ENCODE results near the gene RTCA.

Gene RTCA

DNA sequence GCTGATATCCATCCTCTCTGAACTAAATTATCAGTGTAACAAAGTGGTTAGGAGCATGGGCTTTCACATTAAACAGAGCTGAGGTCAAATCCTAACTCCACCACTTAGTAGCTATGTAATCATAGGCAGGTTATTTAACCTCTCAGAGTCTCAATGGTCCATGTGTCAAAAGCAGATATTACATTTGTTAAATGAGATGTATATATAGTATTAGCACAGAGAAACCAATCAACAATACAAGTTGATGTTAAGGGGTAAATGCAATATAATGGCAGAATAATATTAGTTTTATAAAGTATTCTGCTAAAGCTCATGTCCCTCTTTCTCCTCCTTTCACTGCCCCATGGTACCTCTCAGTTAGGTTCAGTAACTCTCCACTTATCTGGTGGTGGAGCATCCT lies 43.6 kb upstream of the RTCA start:
- H4K8ac ChIP-seq (ENCODE audit: low read depth, low read length): no peak overlapping the region
- H3K9me3 ChIP-seq (replicated peaks in 1 of 2; ENCODE audit: control insufficient read depth in 2 of 2, insufficient read depth in 1 of 2, low read depth in 1 of 2, low read length in 2 of 2): no peaks in the 10 kb centered on the region
- no peak overlapping the region for H2AK5ac ChIP-seq (ENCODE audit: low read depth, low read length)
- no peak overlapping the region for H2BK12ac ChIP-seq (ENCODE audit: low read length)
- H3K9ac ChIP-seq (ENCODE audit: low read depth, low read length, poor library complexity): no peak overlapping the region
- no peak overlapping the region for H3K4me2 ChIP-seq (ENCODE audit: insufficient read depth, low read length, poor library complexity, severe bottlenecking)
- H2BK5ac ChIP-seq (ENCODE audit: low read length): no peak overlapping the region
- H3K4me1 ChIP-seq (ENCODE audit: control insufficient read depth in 2 of 2, insufficient read depth in 1 of 2, low read depth in 1 of 2, low read length in 2 of 2): no peaks in the 10 kb centered on the region
- H3K4ac ChIP-seq (ENCODE audit: low read length): no peak overlapping the region
- H3K79me1 ChIP-seq (ENCODE audit: low read depth, low read length): no peaks in the 10 kb centered on the region
- no peak overlapping the region for H2AFZ ChIP-seq (ENCODE audit: low read length)
- no peak overlapping the region for H3K18ac ChIP-seq (ENCODE audit: low read length)
- no peak overlapping the region for H2BK15ac ChIP-seq (ENCODE audit: low read length)
- no peak overlapping the region for H3K27ac ChIP-seq (replicated peaks; ENCODE audit: low read length)
- H3K14ac ChIP-seq (ENCODE audit: low read length): no peak overlapping the region
- no peak overlapping the region for H2BK120ac ChIP-seq (ENCODE audit: low read depth, low read length)
- no peak overlapping the region for H3K4me3 ChIP-seq (ENCODE audit: low read length in 2 of 2)
- no peak overlapping the region for H3K23ac ChIP-seq (ENCODE audit: low read depth, low read length, poor library complexity)
- peaks cover 5 to 43% of the 10 kb centered on the region in 2 donors for H3K36me3 ChIP-seq (replicated peaks in 1 of 2; ENCODE audit: control insufficient read depth in 2 of 2, insufficient read depth in 2 of 2, low read length in 2 of 2)
- no peak for DNase-seq (ENCODE audit: low spot score)
- H3K27me3 ChIP-seq (ENCODE audit: control insufficient read depth in 3 of 3, insufficient read depth in 3 of 3, low read depth in 1 of 3, low read length in 3 of 3): no peaks in the 10 kb centered on the region
- no peak overlapping the region for H4K91ac ChIP-seq (ENCODE audit: low read depth, low read length, poor library complexity)

DNA sequence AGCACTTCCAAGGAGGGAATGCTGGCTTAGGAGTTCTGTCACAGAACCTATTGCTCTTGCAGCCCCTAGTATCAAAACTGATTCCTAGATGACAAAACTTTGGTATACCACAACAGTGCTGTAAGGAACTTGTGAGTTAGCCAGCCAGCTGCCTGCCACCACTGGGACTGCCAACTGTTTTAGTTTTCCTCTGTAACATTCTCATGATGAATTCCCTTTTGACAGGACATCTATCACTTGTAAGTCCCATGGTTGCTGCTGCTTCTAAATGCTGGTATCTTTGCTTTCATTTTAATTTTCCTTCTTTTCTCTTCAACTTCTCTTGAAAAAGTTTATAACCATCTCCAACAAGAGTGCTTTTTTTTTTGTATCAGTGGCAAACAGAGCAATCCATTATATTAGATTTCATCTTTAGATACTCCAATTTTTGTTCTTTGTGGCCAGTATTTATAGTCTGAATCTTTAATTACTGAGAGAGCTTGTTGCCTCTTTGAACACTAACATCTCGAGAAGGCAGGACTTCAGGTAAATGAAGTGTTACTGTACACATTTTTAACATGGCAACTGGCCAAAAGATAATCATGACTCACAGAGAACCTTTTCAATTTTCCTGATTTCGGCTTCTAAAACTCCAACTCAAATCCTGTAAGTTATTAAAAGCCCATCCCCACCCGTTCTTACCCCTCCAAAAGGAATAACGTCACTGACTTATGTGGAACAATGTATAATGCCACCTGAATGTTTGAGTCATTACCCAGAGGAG lies 36.2 kb upstream of the RTCA start:
- Histone ChIP-seq H3K18ac (ENCODE audit: low read length) (no peak overlapping the region), H3K9ac (ENCODE audit: low read depth, low read length, poor library complexity) (no peak overlapping the region), H3K27ac (replicated peaks; ENCODE audit: low read length) (no peak overlapping the region), H2BK120ac (ENCODE audit: low read depth, low read length) (no peak overlapping the region), H3K4me3 (ENCODE audit: low read length in 2 of 2) (no peak overlapping the region), H2BK5ac (ENCODE audit: low read length) (no peak overlapping the region), H3K36me3 (replicated peaks in 1 of 2; ENCODE audit: control insufficient read depth in 2 of 2, insufficient read depth in 2 of 2, low read length in 2 of 2) (peaks cover 5 to 74% of the 10 kb centered on the region in 2 donors), H3K79me1 (ENCODE audit: low read depth, low read length) (no peaks in the 10 kb centered on the region), H3K4me2 (ENCODE audit: insufficient read depth, low read length, poor library complexity, severe bottlenecking) (no peak overlapping the region), H2BK12ac (ENCODE audit: low read length) (no peak overlapping the region), H4K8ac (ENCODE audit: low read depth, low read length) (no peak overlapping the region), H2AK5ac (ENCODE audit: low read depth, low read length) (no peak overlapping the region), H3K14ac (ENCODE audit: low read length) (no peak overlapping the region), H4K91ac (ENCODE audit: low read depth, low read length, poor library complexity) (no peak overlapping the region), H3K27me3 (ENCODE audit: control insufficient read depth in 3 of 3, insufficient read depth in 3 of 3, low read depth in 1 of 3, low read length in 3 of 3) (no peaks in the 10 kb centered on the region), H3K4me1 (ENCODE audit: control insufficient read depth in 2 of 2, insufficient read depth in 1 of 2, low read depth in 1 of 2, low read length in 2 of 2) (no peaks in the 10 kb centered on the region), H2AFZ (ENCODE audit: low read length) (no peak overlapping the region), H3K23ac (ENCODE audit: low read depth, low read length, poor library complexity) (no peak overlapping the region), H2BK15ac (ENCODE audit: low read length) (no peak overlapping the region), H3K4ac (ENCODE audit: low read length) (no peak overlapping the region), H3K9me3 (replicated peaks in 1 of 2; ENCODE audit: control insufficient read depth in 2 of 2, insufficient read depth in 1 of 2, low read depth in 1 of 2, low read length in 2 of 2) (no peaks in the 10 kb centered on the region)
- no CpG with 5 or more reads among the region's 4 CpGs for WGBS, 2 donors (ENCODE audit: extremely low coverage in 2 of 2, insufficient read length in 2 of 2, insufficient replicate concordance in 1 of 2)
- DNase-seq (ENCODE audit: low spot score): no peak

DNA sequence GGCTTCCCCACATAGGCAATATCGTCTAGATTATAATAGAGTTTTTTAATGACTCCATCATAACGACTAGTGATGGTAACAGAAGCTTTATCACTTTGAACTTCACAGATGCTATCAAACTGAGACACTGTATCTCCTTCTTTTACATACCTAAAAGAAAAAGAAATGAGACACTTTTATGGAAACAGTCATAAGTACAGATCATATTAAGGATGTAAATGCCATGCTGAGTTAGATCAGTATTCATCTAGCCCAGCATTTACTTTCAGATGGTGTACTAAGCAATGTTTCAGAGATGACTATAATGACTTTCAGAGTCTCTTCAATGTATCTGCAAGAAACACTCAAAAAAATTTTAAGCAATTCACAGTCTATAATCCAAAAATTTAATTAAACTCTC lies 35.3 kb upstream of the RTCA start:
- H3K14ac ChIP-seq (ENCODE audit: low read length): no peak overlapping the region
- H2AFZ ChIP-seq (ENCODE audit: low read length): no peak overlapping the region
- no peak overlapping the region for H2AK5ac ChIP-seq (ENCODE audit: low read depth, low read length)
- H2BK5ac ChIP-seq (ENCODE audit: low read length): no peak overlapping the region
- no peak for DNase-seq (ENCODE audit: low spot score)
- peaks cover 5 to 83% of the 10 kb centered on the region in 2 donors for H3K36me3 ChIP-seq (replicated peaks in 1 of 2; ENCODE audit: control insufficient read depth in 2 of 2, insufficient read depth in 2 of 2, low read length in 2 of 2)
- no peak overlapping the region for H3K4me2 ChIP-seq (ENCODE audit: insufficient read depth, low read length, poor library complexity, severe bottlenecking)
- no peaks in the 10 kb centered on the region for H3K9me3 ChIP-seq (replicated peaks in 1 of 2; ENCODE audit: control insufficient read depth in 2 of 2, insufficient read depth in 1 of 2, low read depth in 1 of 2, low read length in 2 of 2)
- H3K27me3 ChIP-seq (ENCODE audit: control insufficient read depth in 3 of 3, insufficient read depth in 3 of 3, low read depth in 1 of 3, low read length in 3 of 3): no peaks in the 10 kb centered on the region
- no peak overlapping the region for H3K18ac ChIP-seq (ENCODE audit: low read length)
- H2BK15ac ChIP-seq (ENCODE audit: low read length): no peak overlapping the region
- H3K79me1 ChIP-seq (ENCODE audit: low read depth, low read length): no peaks in the 10 kb centered on the region
- H3K9ac ChIP-seq (ENCODE audit: low read depth, low read length, poor library complexity): no peak overlapping the region
- no peak overlapping the region for H4K91ac ChIP-seq (ENCODE audit: low read depth, low read length, poor library complexity)
- H2BK12ac ChIP-seq (ENCODE audit: low read length): no peak overlapping the region
- H3K4me1 ChIP-seq (ENCODE audit: control insufficient read depth in 2 of 2, insufficient read depth in 1 of 2, low read depth in 1 of 2, low read length in 2 of 2): no peaks in the 10 kb centered on the region
- no peak overlapping the region for H4K8ac ChIP-seq (ENCODE audit: low read depth, low read length)
- no peak overlapping the region for H3K4me3 ChIP-seq (ENCODE audit: low read length in 2 of 2)
- no peak overlapping the region for H3K4ac ChIP-seq (ENCODE audit: low read length)
- H2BK120ac ChIP-seq (ENCODE audit: low read depth, low read length): no peak overlapping the region
- no CpG with 5 or more reads among the region's 2 CpGs for WGBS, 2 donors (ENCODE audit: extremely low coverage in 2 of 2, insufficient read length in 2 of 2, insufficient replicate concordance in 1 of 2)
- H3K27ac ChIP-seq (replicated peaks; ENCODE audit: low read length): no peak overlapping the region
- H3K23ac ChIP-seq (ENCODE audit: low read depth, low read length, poor library complexity): no peak overlapping the region

DNA sequence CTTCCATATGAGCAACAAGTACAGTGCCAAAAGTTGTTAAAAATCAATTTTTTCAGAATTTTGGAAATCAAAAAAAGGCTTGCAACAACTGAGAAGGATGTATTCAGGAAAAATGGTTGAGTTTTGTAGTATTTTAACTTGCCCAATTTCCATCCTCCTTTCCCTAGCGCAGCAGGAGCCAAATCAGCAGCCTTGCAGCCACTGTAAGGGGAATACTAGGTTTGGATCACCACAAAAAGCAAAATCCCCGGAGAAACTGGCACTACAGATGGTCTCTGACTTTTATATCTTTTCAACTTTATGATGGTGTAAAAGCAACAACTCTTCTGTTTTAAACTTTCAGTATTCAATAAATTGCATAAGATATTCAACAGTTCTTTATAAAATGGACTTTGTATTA lies 34.3 kb upstream of the RTCA start:
- no CpG with 5 or more reads among the region's 2 CpGs for WGBS, 2 donors (ENCODE audit: extremely low coverage in 2 of 2, insufficient read length in 2 of 2, insufficient replicate concordance in 1 of 2)

More for the DNA sequence above, 34.3 kb upstream of the RTCA start:
- H2BK15ac ChIP-seq (ENCODE audit: low read length): no peak overlapping the region
- no peak overlapping the region for H3K23ac ChIP-seq (ENCODE audit: low read depth, low read length, poor library complexity)
- H2AK5ac ChIP-seq (ENCODE audit: low read depth, low read length): no peak overlapping the region
- no peak overlapping the region for H3K27ac ChIP-seq (replicated peaks; ENCODE audit: low read length)
- no peaks in the 10 kb centered on the region for H3K9me3 ChIP-seq (replicated peaks in 1 of 2; ENCODE audit: control insufficient read depth in 2 of 2, insufficient read depth in 1 of 2, low read depth in 1 of 2, low read length in 2 of 2)
- DNase-seq (ENCODE audit: low spot score): no peak
- H3K4ac ChIP-seq (ENCODE audit: low read length): no peak overlapping the region
- H3K4me2 ChIP-seq (ENCODE audit: insufficient read depth, low read length, poor library complexity, severe bottlenecking): no peak overlapping the region
- H2BK12ac ChIP-seq (ENCODE audit: low read length): no peak overlapping the region
- no peaks in the 10 kb centered on the region for H3K4me1 ChIP-seq (ENCODE audit: control insufficient read depth in 2 of 2, insufficient read depth in 1 of 2, low read depth in 1 of 2, low read length in 2 of 2)
- no peak overlapping the region for H4K8ac ChIP-seq (ENCODE audit: low read depth, low read length)
- no peak overlapping the region for H2AFZ ChIP-seq (ENCODE audit: low read length)
- peaks cover 5 to 85% of the 10 kb centered on the region in 2 donors for H3K36me3 ChIP-seq (replicated peaks in 1 of 2; ENCODE audit: control insufficient read depth in 2 of 2, insufficient read depth in 2 of 2, low read length in 2 of 2)
- H3K79me1 ChIP-seq (ENCODE audit: low read depth, low read length): no peaks in the 10 kb centered on the region
- no peak overlapping the region for H3K4me3 ChIP-seq (ENCODE audit: low read length in 2 of 2)
- H3K18ac ChIP-seq (ENCODE audit: low read length): no peak overlapping the region
- H3K14ac ChIP-seq (ENCODE audit: low read length): no peak overlapping the region
- no peaks in the 10 kb centered on the region for H3K27me3 ChIP-seq (ENCODE audit: control insufficient read depth in 3 of 3, insufficient read depth in 3 of 3, low read depth in 1 of 3, low read length in 3 of 3)
- no peak overlapping the region for H3K9ac ChIP-seq (ENCODE audit: low read depth, low read length, poor library complexity)
- no peak overlapping the region for H2BK120ac ChIP-seq (ENCODE audit: low read depth, low read length)
- no peak overlapping the region for H2BK5ac ChIP-seq (ENCODE audit: low read length)
- no peak overlapping the region for H4K91ac ChIP-seq (ENCODE audit: low read depth, low read length, poor library complexity)
